ENCODE results near the gene KLHL26. TPM values are rescaled to one million over a fixed set of nuclear protein-coding genes. Genes with fewer than 3 reads are reported as not detected.

The KLHL26 gene
- total RNA-seq, 2 donors from 2014 or later = 7.3 to 14.7 TPM

DNA sequence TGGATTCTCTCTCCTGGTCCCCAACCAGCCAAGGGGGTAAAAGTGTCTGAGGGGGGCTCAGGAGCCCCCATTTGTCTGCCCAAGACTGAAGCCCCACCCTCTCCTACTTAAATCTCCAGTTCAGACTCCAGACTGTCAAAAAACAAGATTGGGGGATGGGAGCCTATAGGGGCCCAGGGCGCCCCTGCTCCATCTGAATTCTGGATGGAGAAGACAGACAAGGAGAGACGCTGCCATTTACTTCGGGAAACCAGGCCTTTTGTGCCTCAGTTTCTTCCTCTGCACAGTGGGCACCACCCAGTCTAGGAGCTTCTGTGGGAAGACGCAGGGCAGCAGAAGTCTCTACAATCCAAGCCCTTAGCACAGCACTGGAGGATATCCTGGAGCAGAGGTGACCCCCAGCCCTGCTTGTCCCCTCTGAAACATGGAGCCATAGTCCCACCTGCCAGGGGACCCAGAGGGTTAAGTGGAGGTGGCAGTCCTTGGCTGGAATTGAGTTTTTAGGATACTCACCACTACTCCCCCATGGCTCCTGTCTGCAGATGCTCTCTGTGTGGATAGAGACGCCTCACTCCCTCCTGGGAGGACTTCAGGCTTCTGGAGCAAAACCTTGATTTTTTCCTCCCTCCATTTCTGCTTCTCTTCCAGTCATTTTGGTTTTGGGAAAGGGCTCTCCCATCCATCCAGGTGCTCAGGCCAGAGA is 28.6 kb upstream of the KLHL26 start:
- no peaks in the 10 kb centered on the region for H3K9me3 ChIP-seq
- H3K9ac ChIP-seq (ENCODE audit: low read depth in 2 of 2, low read length in 2 of 2) = no peak overlapping the region
- no peak overlapping the region for H3K4me3 ChIP-seq
- no peak for DNase-seq
- H3K27me3 ChIP-seq = peaks cover 95% of the 10 kb centered on the region
- no peaks in the 10 kb centered on the region for H3K36me3 ChIP-seq
- intact Hi-C loops (cut with DNase I) = no loop called here
- TF ChIP-seq, protein P1, sequence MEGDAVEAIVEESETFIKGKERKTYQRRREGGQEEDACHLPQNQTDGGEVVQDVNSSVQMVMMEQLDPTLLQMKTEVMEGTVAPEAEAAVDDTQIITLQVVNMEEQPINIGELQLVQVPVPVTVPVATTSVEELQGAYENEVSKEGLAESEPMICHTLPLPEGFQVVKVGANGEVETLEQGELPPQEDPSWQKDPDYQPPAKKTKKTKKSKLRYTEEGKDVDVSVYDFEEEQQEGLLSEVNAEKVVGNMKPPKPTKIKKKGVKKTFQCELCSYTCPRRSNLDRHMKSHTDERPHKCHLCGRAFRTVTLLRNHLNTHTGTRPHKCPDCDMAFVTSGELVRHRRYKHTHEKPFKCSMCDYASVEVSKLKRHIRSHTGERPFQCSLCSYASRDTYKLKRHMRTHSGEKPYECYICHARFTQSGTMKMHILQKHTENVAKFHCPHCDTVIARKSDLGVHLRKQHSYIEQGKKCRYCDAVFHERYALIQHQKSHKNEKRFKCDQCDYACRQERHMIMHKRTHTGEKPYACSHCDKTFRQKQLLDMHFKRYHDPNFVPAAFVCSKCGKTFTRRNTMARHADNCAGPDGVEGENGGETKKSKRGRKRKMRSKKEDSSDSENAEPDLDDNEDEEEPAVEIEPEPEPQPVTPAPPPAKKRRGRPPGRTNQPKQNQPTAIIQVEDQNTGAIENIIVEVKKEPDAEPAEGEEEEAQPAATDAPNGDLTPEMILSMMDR (IDR thresholded peaks at IDR 0.05) = no peak
- no peak overlapping the region for H3K27ac ChIP-seq
- H3K4me1 ChIP-seq = no peaks in the 10 kb centered on the region

DNA sequence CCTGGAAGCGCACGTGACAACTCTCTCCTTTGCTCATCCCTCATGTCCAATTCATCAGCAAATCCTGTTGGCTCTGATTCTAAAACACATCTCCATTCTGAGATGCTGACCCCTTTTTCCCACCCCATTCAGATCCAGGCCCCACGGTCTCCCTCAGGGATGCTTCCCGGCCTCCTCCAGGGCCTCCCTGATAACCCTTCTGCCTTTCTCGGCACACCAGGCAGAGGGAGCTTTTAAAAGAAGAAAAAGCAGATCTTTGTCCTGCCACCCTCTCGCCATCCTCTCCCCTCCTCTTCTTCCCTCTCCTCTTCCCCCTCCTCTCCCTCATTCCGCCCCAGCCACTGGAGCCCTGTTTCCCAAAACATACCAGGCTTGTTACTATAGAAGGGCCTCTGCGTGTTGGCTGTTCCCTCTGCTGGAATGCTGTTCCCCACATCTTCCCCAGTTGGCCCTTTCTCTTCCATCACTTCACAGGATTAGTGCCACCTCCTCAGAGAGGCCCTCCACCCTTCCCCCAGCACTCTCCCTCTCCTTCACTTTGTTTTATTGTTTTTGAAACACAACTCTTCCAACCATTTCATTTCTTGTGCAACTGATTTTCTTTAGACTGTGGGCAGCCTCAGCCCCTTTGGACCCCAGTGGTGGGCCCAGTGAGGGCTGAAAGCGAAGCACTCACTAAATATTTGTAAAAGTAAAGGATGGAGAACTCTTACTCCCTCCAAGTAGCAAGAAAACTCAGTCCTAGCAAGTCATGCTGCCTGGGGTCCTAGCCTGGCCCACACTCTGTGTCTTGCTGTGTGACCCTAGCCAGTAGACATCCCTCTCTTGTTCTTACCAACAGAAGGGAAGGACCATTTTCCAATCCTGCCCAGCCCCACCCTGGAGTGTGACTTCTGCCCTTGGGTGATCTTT is 27.8 kb upstream of the KLHL26 start:
- intact Hi-C loops (cut with DNase I) = no loop called here
- Histone ChIP-seq H3K9ac (ENCODE audit: low read depth in 2 of 2, low read length in 2 of 2) (no peak overlapping the region), H3K9me3 (no peaks in the 10 kb centered on the region), H3K4me1 (no peaks in the 10 kb centered on the region), H3K36me3 (no peaks in the 10 kb centered on the region), H3K27me3 (peaks cover 95% of the 10 kb centered on the region), H3K27ac (no peak overlapping the region), H3K4me3 (no peak overlapping the region)
- DNase-seq = no peak
- TF ChIP-seq, protein P1 (IDR thresholded peaks at IDR 0.05) = no peak

DNA sequence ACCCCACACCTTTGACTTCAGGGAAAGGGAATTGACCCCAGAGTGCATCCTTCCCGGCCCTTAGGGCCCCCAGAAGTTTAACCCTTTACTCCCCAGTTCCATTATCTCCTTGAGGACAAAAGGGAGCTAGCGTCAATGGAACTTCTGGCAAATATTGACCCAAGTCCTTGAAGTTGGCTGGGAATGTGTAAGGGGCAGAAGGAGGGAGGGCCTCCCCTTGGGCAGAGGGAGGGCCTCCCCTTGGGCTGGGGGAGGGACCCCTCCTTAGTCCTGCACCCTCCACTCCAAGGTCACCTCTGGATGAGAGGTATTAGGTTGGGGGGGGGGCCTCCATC is 27.1 kb upstream of the KLHL26 start:
- Histone ChIP-seq H3K36me3 (no peaks in the 10 kb centered on the region), H3K9me3 (no peaks in the 10 kb centered on the region), H3K4me1 (no peaks in the 10 kb centered on the region), H3K27ac (no peak overlapping the region), H3K27me3 (peaks cover 95% of the 10 kb centered on the region), H3K9ac (ENCODE audit: low read depth in 2 of 2, low read length in 2 of 2) (no peak overlapping the region), H3K4me3 (no peak overlapping the region)
- intact Hi-C loops (cut with DNase I) = no loop called here
- TF ChIP-seq, protein P1 (IDR thresholded peaks at IDR 0.05) = no peak
- no peak for DNase-seq

DNA sequence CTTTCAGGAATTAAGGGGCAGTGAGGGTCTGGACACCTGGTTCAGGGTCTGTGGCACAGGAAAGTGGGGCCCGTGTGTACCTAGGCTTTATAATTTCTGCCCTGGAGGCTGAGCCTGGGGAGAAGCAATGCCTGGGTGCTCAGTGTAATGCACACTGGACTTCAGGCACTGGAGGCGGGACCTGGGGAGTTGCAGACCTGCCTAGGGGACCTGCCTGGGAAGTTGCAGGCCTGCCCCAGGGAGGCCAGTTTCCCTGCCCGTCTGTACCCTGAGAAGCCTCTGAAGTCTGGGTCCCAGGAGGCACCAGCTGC is 26.6 kb upstream of the KLHL26 start:
- Histone ChIP-seq H3K36me3 (no peaks in the 10 kb centered on the region), H3K27me3 (peaks cover 89% of the 10 kb centered on the region), H3K4me3 (no peak overlapping the region), H3K9me3 (no peaks in the 10 kb centered on the region), H3K9ac (ENCODE audit: low read depth in 2 of 2, low read length in 2 of 2) (no peak overlapping the region), H3K4me1 (no peaks in the 10 kb centered on the region), H3K27ac (no peak overlapping the region)
- intact Hi-C loops (cut with DNase I) = no loop called here
- TF ChIP-seq, protein P1 (IDR thresholded peaks at IDR 0.05) = no peak
- DNase-seq = no peak

DNA sequence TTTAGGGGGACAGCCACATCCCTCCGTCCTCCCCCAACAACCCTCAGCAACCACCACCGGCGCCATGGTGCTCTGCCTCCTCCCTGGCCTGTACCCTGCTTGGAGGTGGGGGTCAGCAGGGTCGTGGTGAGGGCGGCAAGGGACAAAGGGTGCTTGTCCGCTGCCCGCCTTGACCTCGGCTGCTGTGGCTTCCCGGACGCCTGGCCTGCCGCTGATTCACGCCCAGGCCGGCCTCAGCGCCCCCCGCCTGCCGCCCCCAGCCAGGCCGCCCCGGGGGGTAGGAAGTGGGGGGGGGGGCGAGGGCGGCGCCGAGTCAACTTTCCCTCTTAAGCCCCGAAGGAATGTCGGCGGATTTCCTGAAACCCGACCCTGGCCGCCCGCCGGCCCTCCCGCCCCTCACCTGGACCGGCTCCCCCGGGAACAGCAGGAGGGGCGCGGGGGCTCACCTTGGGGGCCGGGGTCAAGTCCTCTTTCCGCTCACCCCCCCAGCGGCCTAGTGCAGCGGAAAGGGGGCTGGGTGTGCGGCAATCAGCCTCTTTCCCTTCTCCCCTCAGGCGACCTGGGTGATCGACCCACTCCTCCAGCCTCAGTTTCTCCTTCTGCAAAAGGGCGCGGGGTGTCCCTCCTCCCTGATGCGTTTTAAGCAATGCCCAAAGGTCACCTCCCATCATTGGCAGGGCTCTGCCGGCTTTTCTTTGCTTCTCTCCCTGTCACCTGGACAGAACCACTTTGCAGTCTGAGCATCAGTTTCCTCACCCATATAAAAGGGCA is 26.1 kb upstream of the KLHL26 start:
- Histone ChIP-seq H3K4me1 (no peaks in the 10 kb centered on the region), H3K27ac (no peak overlapping the region), H3K4me3 (no peak overlapping the region), H3K9ac (ENCODE audit: low read depth in 2 of 2, low read length in 2 of 2) (no peak overlapping the region), H3K36me3 (no peaks in the 10 kb centered on the region), H3K27me3 (peaks cover 84% of the 10 kb centered on the region), H3K9me3 (no peaks in the 10 kb centered on the region)
- TF ChIP-seq, protein P1 (IDR thresholded peaks at IDR 0.05) = no peak
- intact Hi-C loops (cut with DNase I) = no loop called here
- no peak for DNase-seq

Measured in colonic mucosa (tissue), 4 donors.